ENCODE data around the gene ZNF821.

The ZNF821 gene

DNA sequence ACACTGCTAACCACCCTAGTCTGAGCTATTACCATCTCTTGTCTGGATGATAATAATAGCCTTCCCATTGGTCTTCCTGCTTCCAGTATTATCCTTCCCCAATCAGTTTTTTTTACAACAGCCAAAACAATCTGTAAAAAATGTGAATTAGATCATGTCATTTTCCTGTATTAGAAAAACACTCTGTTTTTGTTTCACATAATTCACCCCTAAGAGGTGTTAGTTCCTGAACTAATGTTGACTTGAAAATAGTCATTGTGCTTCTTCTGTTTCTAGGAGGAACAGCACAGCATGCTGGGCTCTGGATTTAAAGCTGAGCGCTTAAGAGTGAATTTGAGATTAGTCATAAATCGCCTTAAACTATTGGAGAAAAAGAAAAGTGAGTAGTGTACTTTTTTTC lies 31.4 kb upstream of the ZNF821 start:
- TF ChIP-seq CTCF (IDR thresholded peaks at IDR 0.05) = no peak

GRCh38 chr16:71914802-71915201 lies 30.8 kb upstream of the ZNF821 start:
- TF ChIP-seq CTCF (IDR thresholded peaks at IDR 0.05) = no peak

- TF ChIP-seq CTCF (IDR thresholded peaks at IDR 0.05) = no peak
Observed at GRCh38 chr16:71912534-71913275, 28.7 kb upstream of the ZNF821 start.

- TF ChIP-seq CTCF (IDR thresholded peaks at IDR 0.05) = no peak
Observed at GRCh38 chr16:71911121-71911520, 27.1 kb upstream of the ZNF821 start.

DNA sequence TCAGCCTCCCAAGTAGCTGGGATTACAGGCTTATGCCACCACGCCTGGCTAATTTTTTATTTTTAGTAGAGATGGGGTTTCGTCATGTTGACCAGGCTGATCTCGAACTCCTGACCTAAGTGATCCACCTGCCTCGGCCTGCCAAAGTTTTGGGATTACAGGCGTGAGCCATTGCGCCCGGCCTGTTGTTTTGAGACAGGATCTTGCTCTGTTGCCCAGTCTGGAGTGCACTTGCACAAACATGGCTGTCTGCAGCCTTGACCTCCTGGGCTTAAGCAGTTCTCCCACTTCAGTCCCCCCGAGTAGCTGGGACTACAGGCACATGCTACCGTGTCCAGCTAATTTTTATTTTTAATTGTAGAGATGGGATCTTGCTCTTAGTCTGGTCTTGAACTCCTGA lies 20.3 kb upstream of the ZNF821 start:
- no peak for TF ChIP-seq CTCF (IDR thresholded peaks at IDR 0.05)

- TF ChIP-seq CTCF (IDR thresholded peaks at IDR 0.05) = no peak
Observed at GRCh38 chr16:71903608-71904007, 19.6 kb upstream of the ZNF821 start.

GRCh38 chr16:71902656-71903365 lies 18.8 kb upstream of the ZNF821 start:
- TF ChIP-seq CTCF (IDR thresholded peaks at IDR 0.05) = no peak

Data from LNCAP (cell line).